IMR-90 (cell line): ENCODE data around the gene CHRM5. TPM values are rescaled to one million over a fixed set of nuclear protein-coding genes. Genes with fewer than 3 reads are reported as not detected.

Experiments used
- ATAC-seq: fragments of 200-7000 bp; cut with Tn5 transposase; 2 replicates; pipeline ENCODE4 v1.9.1; 2020; ENCODE audit warnings: low read depth, mild to moderate bottlenecking, moderate library complexity
- BruUV-seq: library from RNA; stranded (reverse); fragments of 400-500 nt; replicated peaks from 2 replicates; lab custom pipeline; 2021; lab: Mats Ljungman, UMichigan
- CTCF ChIA-PET: fragments of 300-600 bp; formaldehyde crosslinking; extraction: SDS; loops from one replicate; lab custom pipeline; 2021; ENCODE audit warnings: antibody characterized with exemption; lab: Yijun Ruan, JAX
- POLR2A ChIA-PET: fragments of 300-600 bp; sonication (Branson Sonifier 250); formaldehyde crosslinking; loops from one replicate; lab custom pipeline; 2022; ENCODE audit warnings: antibody characterized with exemption; ENCODE audit not compliant: unreplicated experiment; lab: Charles Lee
- DNase-seq: peaks from one replicate; pipeline ENCODE4 v3.0.0; 2013
- H2AFZ ChIP-seq: replicated peaks from 2 replicates; pipeline ENCODE3; 2013; ENCODE audit warnings: low read length, mild to moderate bottlenecking; ENCODE audit not compliant: poor library complexity
- H2AK5ac ChIP-seq: 2 replicates; pipeline ENCODE4 v1.6.1; 2013; ENCODE audit warnings: low read depth, low read length, inconsistent platforms
- H2AK9ac ChIP-seq: replicated peaks from 2 replicates; pipeline ENCODE3; 2013; ENCODE audit warnings: mild to moderate bottlenecking, low read depth, low read length, moderate library complexity; ENCODE audit not compliant: poor library complexity
- H2BK120ac ChIP-seq: 2 replicates; pipeline ENCODE4 v1.6.1; 2013; ENCODE audit warnings: low read depth, low read length, inconsistent platforms
- H2BK15ac ChIP-seq: 3 replicates; pipeline ENCODE4 v1.6.1; 2013; ENCODE audit warnings: low read depth, low read length, inconsistent platforms
- H2BK20ac ChIP-seq: 2 replicates; pipeline ENCODE4 v1.6.1; 2013; ENCODE audit warnings: low read depth, mild to moderate bottlenecking, inconsistent platforms, low read length, moderate library complexity
- H2BK5ac ChIP-seq: 2 replicates; pipeline ENCODE4 v1.6.1; 2013; ENCODE audit warnings: mild to moderate bottlenecking, low read depth, low read length, inconsistent platforms; ENCODE audit not compliant: poor library complexity, severe bottlenecking
- H3K14ac ChIP-seq: replicated peaks from 2 replicates; pipeline ENCODE4 v1.6.1; 2013; ENCODE audit warnings: low read depth, low read length, inconsistent platforms
- H3K18ac ChIP-seq: 2 replicates; pipeline ENCODE4 v1.6.1; 2013; ENCODE audit warnings: low read depth, low read length, control low read depth
- H3K23ac ChIP-seq: 2 replicates; pipeline ENCODE4 v1.6.1; 2013; ENCODE audit warnings: low read depth, low read length, inconsistent platforms
- H3K27ac ChIP-seq: 2 replicates; pipeline ENCODE4 v1.5.1; 2013; ENCODE audit warnings: mild to moderate bottlenecking, control low read depth, low read length; ENCODE audit not compliant: insufficient read depth
- H3K27me3 ChIP-seq: 2 replicates; pipeline ENCODE4 v1.6.1; 2013; ENCODE audit warnings: low read length; ENCODE audit not compliant: control insufficient read depth, insufficient read depth
- H3K36me3 ChIP-seq: 2 replicates; pipeline ENCODE4 v1.6.1; 2013; ENCODE audit warnings: low read length, mixed read lengths; ENCODE audit not compliant: control insufficient read depth, insufficient read depth
- H3K4ac ChIP-seq: 2 replicates; pipeline ENCODE4 v1.6.1; 2013; ENCODE audit warnings: low read depth, low read length, inconsistent platforms
- H3K4me1 ChIP-seq: 2 replicates; pipeline ENCODE4 v1.6.1; 2013; ENCODE audit warnings: low read length, mixed read lengths; ENCODE audit not compliant: control insufficient read depth, insufficient read depth
- H3K4me2 ChIP-seq: 2 replicates; pipeline ENCODE4 v1.6.1; 2013; ENCODE audit warnings: low read depth, mild to moderate bottlenecking, control low read depth, low read length, moderate library complexity
- H3K4me3 ChIP-seq: 2 replicates; pipeline ENCODE4 v1.5.1; 2013; ENCODE audit warnings: low read depth, mild to moderate bottlenecking, control low read depth, low read length, moderate library complexity; ENCODE audit not compliant: insufficient read depth
- H3K56ac ChIP-seq: 2 replicates; pipeline ENCODE4 v1.6.1; 2013; ENCODE audit warnings: low read length, inconsistent platforms; ENCODE audit not compliant: insufficient read depth; ENCODE audit errors: extremely low read depth
- H3K79me1 ChIP-seq, 2 experiments: 2 replicates each; pipeline ENCODE4 v1.6.1; 2013; ENCODE audit warnings: low read length in 2 of 2, inconsistent platforms in 1 of 2, low read depth in 1 of 2
- H3K9ac ChIP-seq: 2 replicates; pipeline ENCODE4 v1.6.1; 2013; ENCODE audit warnings: low read depth, low read length, control low read depth
- H3K9me1 ChIP-seq: 2 replicates; pipeline ENCODE4 v1.6.1; 2013; ENCODE audit warnings: low read length, inconsistent platforms; ENCODE audit not compliant: insufficient read depth
- H3K9me3 ChIP-seq: 2 replicates; pipeline ENCODE4 v1.6.1; 2013; ENCODE audit warnings: low read length; ENCODE audit not compliant: control insufficient read depth, insufficient read depth
- H4K20me1 ChIP-seq: 2 replicates; pipeline ENCODE4 v1.6.1; 2013; ENCODE audit warnings: low read length, inconsistent platforms; ENCODE audit not compliant: insufficient read depth
- H4K5ac ChIP-seq: 2 replicates; pipeline ENCODE4 v1.6.1; 2013; ENCODE audit warnings: mild to moderate bottlenecking, low read depth, low read length, control low read depth
- H4K8ac ChIP-seq, 2 experiments: 2 replicates each; pipeline ENCODE4 v1.6.1; 2013; ENCODE audit warnings: low read depth in 2 of 2, low read length in 2 of 2, control low read depth in 1 of 2, inconsistent platforms in 1 of 2
- H4K91ac ChIP-seq: 2 replicates; pipeline ENCODE4 v1.6.1; 2013; ENCODE audit warnings: low read depth, low read length, inconsistent platforms; ENCODE audit not compliant: insufficient read depth
- CHD1 ChIP-seq: IDR thresholded peaks from 2 replicates; pipeline ENCODE4 v1.6.1; 2012; ENCODE audit warnings: low read depth, low read length, improper control_type of control experiment
- CTCF ChIP-seq: conservative IDR thresholded peaks from 2 replicates; pipeline ENCODE4 v1.5.1; 2012; ENCODE audit warnings: mild to moderate bottlenecking, low read depth, low read length, improper control_type of control experiment
- FOS ChIP-seq: fragments of 150-350 bp; IDR thresholded peaks from 2 replicates; pipeline ENCODE4 v1.6.1; 2016; ENCODE audit warnings: low read depth, low read length
- MAFK ChIP-seq: IDR thresholded peaks from 2 replicates; pipeline ENCODE4 v1.6.1; 2012; ENCODE audit warnings: low read depth, low read length, improper control_type of control experiment
- MAZ ChIP-seq: IDR thresholded peaks from 2 replicates; pipeline ENCODE4 v1.6.1; 2012; ENCODE audit warnings: low read depth, mild to moderate bottlenecking, low read length, improper control_type of control experiment, moderate library complexity, borderline replicate concordance
- MXI1 ChIP-seq: IDR thresholded peaks from 2 replicates; pipeline ENCODE4 v1.6.1; 2012; ENCODE audit warnings: low read depth, mild to moderate bottlenecking, low read length, moderate library complexity, borderline replicate concordance
- NFE2L2 ChIP-seq: fragments of 150-350 bp; IDR thresholded peaks from 2 replicates; pipeline ENCODE4 v1.6.1; 2016; ENCODE audit warnings: low read depth, mild to moderate bottlenecking, low read length
- POLR2A ChIP-seq: IDR thresholded peaks from 2 replicates; pipeline ENCODE4 v1.6.1; 2012; ENCODE audit warnings: mild to moderate bottlenecking, low read depth, low read length
- USF2 ChIP-seq: fragments of 150-350 bp; IDR thresholded peaks from 2 replicates; pipeline ENCODE4 v1.6.1; 2017; ENCODE audit warnings: mild to moderate bottlenecking, antibody characterized with exemption, low read length, low read depth
- WGBS, 2 experiments: methylation state at CpG; one replicate each; pipeline versions ENCODE4 v1.1.5 to v1.1.7; 2013; ENCODE audit warnings: missing lambda C conversion rate in 2 of 2; ENCODE audit not compliant: insufficient read length in 1 of 2; ENCODE audit errors: extremely low coverage in 2 of 2; 5-methylcytosine and 5-hydroxymethylcytosine counted together
- dilution Hi-C: fragments of 300-500 bp; cut with HindIII; formaldehyde crosslinking; loops from one replicate; pipeline ENCODE4 v1.14.3; 2018; ENCODE audit warnings: low sequenced_read_pairs; ENCODE audit not compliant: unreplicated experiment
- in situ Hi-C: fragments of 300-500 bp; cut with MboI; formaldehyde crosslinking; loops from 3 replicates; pipeline ENCODE4 v1.14.3; 2019; ENCODE audit warnings: low sequenced_read_pairs, inconsistent platforms, mixed read lengths
- intact Hi-C: fragments of 100-400 bp; cut with micrococcal nuclease; formaldehyde crosslinking; loops from 2 replicates; pipeline ENCODE4 v1.10.0; 2022
- polyA plus RNA-seq, 3 experiments: library from polyadenylated mRNA; depleted of rRNA; stranded (reverse); fragments of >200 nt; gene quantifications; 2 replicates each; pipeline ENCODE4 v1.2.3, GENCODE V29; 2012; ENCODE audit warnings: low replicate concordance in 1 of 3
- total RNA-seq: library from RNA; depleted of rRNA; stranded (reverse); fragments of >200 nt; gene quantifications from 2 replicates; pipeline ENCODE4 v1.2.3, GENCODE V29; 2012

Gene CHRM5
- total and polyA plus RNA-seq, 2 of the 4 experiments (the other 2 are of a cell fraction): under 0.01 to 0.03 TPM

DNA sequence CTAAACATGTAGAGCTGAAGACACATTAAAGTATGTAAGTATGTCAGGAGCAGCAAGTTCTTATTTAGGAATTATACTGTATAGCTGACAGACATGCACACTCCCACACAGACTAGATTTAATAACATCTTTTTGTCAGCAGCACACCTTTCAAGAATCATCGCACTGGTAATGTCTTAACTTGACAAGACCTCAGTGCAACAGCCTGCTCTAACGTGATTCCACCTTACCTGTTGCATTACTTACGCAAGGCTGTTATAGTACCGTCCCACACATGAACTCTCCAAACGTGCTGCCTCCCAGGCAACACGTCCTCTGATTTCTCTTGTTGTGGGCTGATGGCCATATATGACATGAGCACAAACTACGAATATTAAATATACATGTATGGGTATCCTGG, 11.9 kb downstream of the CHRM5 start:
- intact Hi-C loops: loop anchor here (5.0 kb wide), 1 partner anchor 128 kb away; no protein-coding TSS in a partner anchor
- Histone ChIP-seq H3K27me3 (no peaks in the 10 kb centered on the region), H3K4me3 (no peak overlapping the region), H4K8ac (no peak overlapping the region), H3K9me3 (no peaks in the 10 kb centered on the region), H2BK15ac (no peak overlapping the region), H3K23ac (no peak overlapping the region), H3K4me1 (peaks cover 8% of the 10 kb centered on the region), H3K4ac (no peak overlapping the region), H3K18ac (no peak overlapping the region), H3K9ac (no peak overlapping the region), H3K14ac (no peak overlapping the region), H3K56ac (no peak overlapping the region), H4K91ac (no peak overlapping the region), H4K5ac (no peak overlapping the region), H3K36me3 (no peaks in the 10 kb centered on the region), H2BK120ac (no peak overlapping the region), H3K4me2 (no peak overlapping the region), H3K79me1 (peaks cover 12 to 16% of the 10 kb centered on the region in 2 experiments; a peak in 3 of 4 replicates), H2AFZ (no peak overlapping the region), H3K9me1 (peaks cover 7% of the 10 kb centered on the region), H2AK9ac (no peak overlapping the region), H2BK20ac (no peak overlapping the region), H2AK5ac (no peak overlapping the region), H4K20me1 (no peaks in the 10 kb centered on the region), H2BK5ac (no peak overlapping the region), H3K27ac (no peak overlapping the region)
- in situ Hi-C loops: no loop called here
- ChIA-PET CTCF (no interaction called here), POLR2A (no interaction called here)
- ATAC-seq: no peak
- dilution Hi-C loops: no loop called here
- no peak for TF ChIP-seq FOS
- TF ChIP-seq MXI1: no peak
- TF ChIP-seq CHD1: no peak
- TF ChIP-seq CTCF: no peak
- TF ChIP-seq POLR2A: no peak
- no peak for TF ChIP-seq USF2
- no peak for TF ChIP-seq MAFK
- no peak for TF ChIP-seq NFE2L2
- TF ChIP-seq MAZ: no peak
- BruUV-seq: no TSS peak
- WGBS, 2 experiments: 90% methylated on average over 1 of the region's 7 CpGs; no CpG with 5 or more reads in 1 of the 2 experiments
- DNase-seq: no peak
